NOMO-1 (cell line): Measurements from ENCODE around the gene NYNRIN.
"Not testable (repeated sequence)": the region's sequence is repeated elsewhere in the genome, so short reads cannot be mapped to it uniquely, and the experiment has no call there.

ENCODE experiments used
- DNase-seq, 2 experiments: peaks; one replicate each; lab custom pipeline; 2025; ENCODE audit not compliant: unreplicated experiment in 2 of 2; lab: John Stamatoyannopoulos, UW

Gene NYNRIN

DNA sequence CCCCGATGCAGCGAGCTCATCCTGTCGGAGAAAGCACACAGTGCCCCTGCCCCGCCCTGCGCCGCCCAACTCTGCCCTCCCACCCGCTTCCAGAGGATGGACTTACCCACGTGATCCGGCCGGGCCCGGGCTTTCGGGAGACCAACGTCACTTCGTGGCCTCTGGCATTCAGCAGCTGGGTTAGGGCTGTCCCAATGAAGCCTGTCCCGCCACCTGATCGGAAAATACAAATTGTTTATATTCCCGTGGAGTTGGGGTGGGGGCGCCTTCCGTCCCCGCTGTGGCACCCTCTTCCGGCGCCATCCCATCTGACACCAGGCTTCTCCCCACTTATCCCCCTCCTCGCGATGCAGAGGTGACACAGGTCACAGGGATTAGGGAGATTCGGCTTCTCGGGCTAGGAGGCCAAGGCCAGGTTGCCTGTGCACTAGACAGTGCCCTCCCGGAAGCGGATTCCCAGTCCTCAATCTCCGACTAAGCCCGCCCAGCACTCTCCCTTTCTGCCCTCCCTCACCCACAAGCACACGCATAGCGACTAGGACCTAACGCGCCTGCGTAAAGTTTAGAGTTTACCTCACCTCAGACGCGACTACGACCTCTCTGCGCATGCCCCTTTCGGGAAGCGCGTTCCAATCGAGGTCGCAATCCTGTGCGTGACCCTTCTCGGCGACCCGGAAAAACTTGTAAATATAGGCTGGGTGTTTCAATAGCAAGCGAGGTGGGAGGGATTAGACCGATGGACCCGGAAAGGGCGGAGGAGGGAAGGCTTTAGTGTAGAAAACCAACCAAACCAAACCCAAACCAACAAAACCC, 43.6 kb downstream of the NYNRIN start, which contains the start of gene SDR39U1:
Gene SDR39U1 (minus strand): TSS at position 537 of the 813 bp plus-strand sequence. CDS start 7 bp downstream, at position 530.
- DNase-seq: peak; percentile 99

GRCh38 chr14:24443053-24443665, 44.4 kb downstream of the NYNRIN start:
- DNase-seq: no peak

DNA sequence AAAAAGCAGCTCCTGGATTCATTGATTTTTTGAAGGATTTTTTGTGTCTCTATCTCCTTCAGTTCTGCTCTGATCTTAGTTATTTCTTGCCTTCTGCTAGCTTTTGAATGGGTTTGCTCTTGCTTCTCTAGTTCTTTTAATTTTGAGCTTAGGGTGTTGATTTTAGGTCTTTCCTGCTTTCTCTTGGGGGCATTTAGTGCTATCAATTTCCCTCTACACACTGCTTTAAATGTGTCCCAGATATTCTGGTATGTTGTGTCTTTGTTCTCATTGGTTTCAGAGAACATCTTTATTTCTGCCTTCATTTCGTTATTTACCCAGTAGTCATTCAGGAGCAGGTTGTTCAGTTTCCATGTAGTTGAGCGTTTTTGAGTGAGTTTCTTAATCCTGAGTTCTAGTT, 52.0 kb downstream of the NYNRIN start:
- not testable (repeated sequence) for DNase-seq

DNA sequence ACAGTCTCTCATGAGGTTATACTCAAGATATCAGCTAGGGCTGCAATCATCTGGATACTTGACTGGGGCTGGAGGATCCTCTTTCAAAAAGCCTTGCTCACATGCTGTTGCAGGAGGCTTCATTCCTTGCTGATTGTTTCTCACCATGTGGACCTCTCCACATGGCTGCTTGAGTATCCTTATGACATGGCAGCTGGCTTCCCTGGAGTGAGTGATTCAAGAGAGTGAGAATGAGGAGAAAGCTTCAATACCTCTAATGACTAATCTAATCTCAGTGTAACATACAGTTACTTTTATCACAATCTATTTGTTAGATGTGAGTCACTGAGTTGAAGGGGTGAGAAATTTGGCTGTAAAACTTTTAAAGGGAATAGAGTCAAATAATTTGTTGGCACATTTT, 58.2 kb downstream of the NYNRIN start:
- DNase-seq: no peak

DNA sequence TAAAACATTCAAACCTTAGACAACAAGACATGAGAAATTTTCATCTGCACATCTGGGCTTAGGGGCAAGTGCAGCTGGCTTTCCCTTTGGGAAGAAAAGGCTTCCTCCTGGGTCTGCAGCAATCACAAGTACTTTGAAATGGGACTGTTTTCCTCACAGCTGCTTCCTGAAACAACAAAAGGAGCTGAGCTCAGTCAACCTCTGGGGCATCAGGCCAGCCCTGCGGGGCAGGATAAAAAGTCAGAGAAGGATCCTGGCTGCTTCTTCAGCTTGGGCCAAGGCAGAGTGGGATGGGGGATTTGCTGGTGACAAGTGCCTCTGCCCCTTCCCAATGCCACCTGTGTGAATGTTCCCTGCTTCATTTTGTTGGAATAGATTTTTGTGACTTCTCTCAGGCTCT, 59.9 kb downstream of the NYNRIN start:
- DNase-seq: no peak

- no peak for DNase-seq
These were observed 60.5 kb downstream of the NYNRIN start for GRCh38 chr14:24459331-24459730.

DNA sequence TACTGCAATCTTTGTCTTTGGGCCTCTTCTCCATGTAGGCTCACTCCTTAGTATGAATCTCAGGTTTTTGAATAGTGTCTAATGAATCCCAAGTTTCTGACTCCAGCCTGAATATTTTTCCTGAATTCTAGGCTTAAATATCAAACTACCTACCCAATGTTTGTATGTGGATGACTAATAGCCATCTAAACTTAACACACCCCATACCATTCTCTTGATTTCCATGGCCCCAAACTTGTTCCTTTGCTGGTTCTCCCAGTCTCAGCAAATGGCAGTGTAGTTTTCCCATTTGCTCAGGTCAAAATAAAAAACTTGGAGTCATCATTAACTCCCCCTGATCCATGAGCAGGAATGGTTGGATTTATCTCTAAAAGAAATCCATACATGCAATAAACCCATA, 62.5 kb downstream of the NYNRIN start:
- no peak for DNase-seq

DNA sequence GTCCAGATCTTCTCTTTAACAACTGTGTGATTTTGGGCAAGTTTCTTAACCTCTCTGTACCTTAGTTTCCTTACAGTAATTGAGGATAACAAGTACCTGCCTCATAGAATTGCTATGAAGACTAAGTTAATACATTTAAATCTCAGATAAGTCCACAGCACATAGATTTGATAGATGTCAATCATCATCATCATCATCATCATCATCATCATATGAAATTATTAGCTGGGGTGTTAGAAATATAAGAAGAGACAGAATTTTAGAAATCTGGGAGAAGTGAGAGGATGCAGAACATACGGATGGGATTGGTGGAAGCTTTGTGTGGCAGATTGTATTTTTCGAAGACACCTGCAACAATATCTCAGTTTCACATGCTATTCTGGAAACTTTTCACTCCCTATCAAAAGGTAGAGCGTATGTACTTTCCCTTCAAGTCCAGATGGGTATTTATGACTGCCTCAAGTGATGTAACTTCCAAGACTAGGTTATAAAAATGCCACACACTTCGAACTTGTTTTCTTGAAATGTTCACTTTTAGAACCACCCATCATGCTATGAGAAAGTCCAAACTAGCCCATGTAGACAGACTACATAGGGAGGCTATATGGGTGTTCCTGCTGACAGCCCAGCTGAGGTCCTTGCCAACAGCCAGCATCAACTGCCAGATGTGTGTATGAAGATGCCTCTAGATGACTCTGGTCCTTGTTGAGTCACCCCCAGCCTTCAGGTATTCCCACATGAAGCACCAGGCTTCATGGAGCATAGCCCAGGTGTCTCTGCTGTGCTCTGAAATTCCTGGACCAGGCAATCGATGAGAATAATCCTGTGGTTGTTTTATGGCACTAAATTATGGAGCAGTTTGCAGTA, 64.4 kb downstream of the NYNRIN start:
- DNase-seq: no peak

DNA sequence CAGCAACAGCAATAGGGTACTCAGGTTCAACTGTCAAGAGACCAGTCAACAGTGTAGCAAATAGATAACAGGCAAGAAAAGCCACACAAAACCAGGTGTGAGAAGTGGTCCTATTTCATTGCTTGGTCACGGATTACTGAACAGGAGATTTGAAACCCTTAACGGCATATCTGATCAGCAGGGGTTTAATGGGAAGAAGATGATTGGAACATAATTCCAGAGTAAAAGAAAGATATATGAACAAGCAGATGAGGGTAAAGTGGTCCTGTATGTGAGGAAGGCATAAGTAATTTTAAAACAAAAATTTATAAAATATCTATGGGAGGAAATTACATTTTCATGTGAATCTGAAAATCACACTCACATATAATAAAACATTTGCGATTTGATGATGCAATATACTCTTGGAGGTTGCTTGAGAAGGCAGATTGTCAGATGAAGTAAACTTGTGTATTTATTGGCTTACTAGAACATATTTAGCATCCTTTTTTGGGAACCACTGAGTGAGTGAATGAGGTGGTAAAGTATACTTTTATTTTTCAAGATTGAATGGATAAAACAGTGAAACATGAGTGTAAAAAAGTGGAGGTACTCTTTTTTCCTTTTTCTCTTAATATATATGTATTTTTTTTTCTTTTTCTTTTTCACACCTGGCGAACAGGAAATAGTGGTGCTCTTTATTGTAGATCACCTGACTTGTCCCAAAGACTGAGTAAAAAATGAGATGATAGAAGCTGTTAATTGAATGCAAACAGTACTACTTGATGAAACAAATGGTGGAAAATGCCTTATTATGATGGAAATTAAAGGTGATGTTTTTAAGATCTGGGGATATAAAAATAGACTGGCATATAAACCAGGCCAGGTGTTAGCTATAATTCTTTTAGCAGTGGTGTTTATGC, 65.3 kb downstream of the NYNRIN start:
- DNase-seq: no peak

GRCh38 chr14:24465368-24465767, 66.6 kb downstream of the NYNRIN start:
- DNase-seq: no peak

DNA sequence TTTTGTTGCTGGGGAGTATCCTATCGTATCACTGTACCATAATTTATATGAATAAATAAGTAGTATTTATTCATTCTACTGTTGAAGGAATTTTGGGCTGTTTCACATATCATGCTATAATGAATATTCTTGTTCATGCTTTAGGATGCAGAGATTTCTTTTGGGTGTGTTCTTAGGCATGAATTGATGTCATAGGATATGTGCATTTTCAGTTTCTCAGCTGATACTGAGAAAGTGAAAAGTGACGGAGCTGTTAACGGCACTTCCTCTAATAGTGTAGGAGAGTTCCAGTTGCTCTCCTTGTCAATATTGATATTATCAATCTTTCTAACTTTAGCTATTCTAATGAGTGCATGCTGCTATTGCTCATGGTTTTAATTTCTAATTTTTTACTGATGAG, 67.0 kb downstream of the NYNRIN start:
- DNase-seq: no peak
